Endothelial cell of umbilical vein (primary cell): ENCODE results near the gene RASA1. TPM values are rescaled to one million over a fixed set of nuclear protein-coding genes. Genes with fewer than 3 reads are reported as not detected.

Experiments
- BruUV-seq: library from RNA; stranded (reverse); fragments of 400-500 nt; replicated peaks from 2 replicates; lab custom pipeline; 2021; lab: Mats Ljungman, UMichigan
- CTCF ChIA-PET: fragments of 300-600, 350-600 bp; sonication (Branson Sonifier 250); formaldehyde crosslinking; loops from one replicate; lab custom pipeline; 2021; ENCODE audit warnings: antibody characterized with exemption, inconsistent platforms; lab: Charles Lee
- POLR2A ChIA-PET: fragments of 300-600, 350-600 bp; sonication (Branson Sonifier 250); formaldehyde crosslinking; loops from one replicate; lab custom pipeline; 2021; ENCODE audit warnings: antibody characterized with exemption, inconsistent platforms; lab: Charles Lee
- DNase-seq: peaks from one replicate; pipeline ENCODE4 v3.0.0-alpha.2; 2011; ENCODE audit warnings: low read depth, low spot score
- FAIRE-seq: peaks from 2 replicates; lab custom pipeline; 2011; peaks lifted over from hg19 to GRCh38; lab: Jason Lieb, UNC
- H2AFZ ChIP-seq: 2 replicates; pipeline ENCODE4 v1.6.0; 2012; ENCODE audit warnings: low read depth, low read length, control low read depth, inconsistent platforms
- H3K27ac ChIP-seq: 2 replicates; pipeline ENCODE4 v1.5.1; 2011; ENCODE audit warnings: low read depth, mild to moderate bottlenecking, control low read depth, low read length, moderate library complexity; ENCODE audit not compliant: insufficient read depth
- H3K27me3 ChIP-seq, 2 experiments: 2 replicates each; pipeline versions ENCODE4 v1.6.0 to v1.6.1; 2011; ENCODE audit warnings: low read length in 2 of 2, mixed read lengths in 1 of 2; ENCODE audit not compliant: control insufficient read depth in 2 of 2, insufficient read depth in 2 of 2
- H3K36me3 ChIP-seq, 2 experiments: 2 replicates in 1 of 2; 3 replicates in 1 of 2; pipeline ENCODE4 v1.5.1; 2011; ENCODE audit warnings: low read length in 2 of 2, mild to moderate bottlenecking in 1 of 2, moderate library complexity in 1 of 2; ENCODE audit not compliant: control insufficient read depth in 2 of 2, insufficient read depth in 2 of 2; ENCODE audit errors: extremely low read depth in 1 of 2
- H3K4me1 ChIP-seq: 3 replicates; pipeline ENCODE4 v1.5.1; 2011; ENCODE audit warnings: mild to moderate bottlenecking, low read length; ENCODE audit not compliant: control insufficient read depth, insufficient read depth; ENCODE audit errors: extremely low read depth
- H3K4me2 ChIP-seq: 2 replicates; pipeline ENCODE4 v1.6.1; 2011; ENCODE audit warnings: low read length, control low read depth, mixed read lengths; ENCODE audit not compliant: insufficient read depth
- H3K4me3 ChIP-seq, 3 experiments: fragments of 200-600 bp in 1 of 3; sonication (generic), shearing (Covaris generic) in 1 of 3; replicated peaks in 1 of 3; 2 replicates each; pipeline ENCODE4 v1.5.1; 2011 to 2016; ENCODE audit warnings: control low read depth in 3 of 3, low read length in 3 of 3, mild to moderate bottlenecking in 2 of 3, inconsistent platforms in 1 of 3, low read depth in 1 of 3, moderate library complexity in 1 of 3; ENCODE audit not compliant: insufficient read depth in 1 of 3
- H3K79me2 ChIP-seq: 2 replicates; pipeline ENCODE4 v1.6.0; 2012; ENCODE audit warnings: low read length, inconsistent platforms; ENCODE audit not compliant: control insufficient read depth, insufficient read depth
- H3K9ac ChIP-seq: replicated peaks from 2 replicates; pipeline ENCODE3; 2011; ENCODE audit warnings: low read length, control low read depth; ENCODE audit not compliant: insufficient read depth; ENCODE audit errors: extremely low read depth
- H3K9me1 ChIP-seq: replicated peaks from 3 replicates; pipeline ENCODE4 v1.6.0; 2011; ENCODE audit warnings: mild to moderate bottlenecking, low read length; ENCODE audit not compliant: control insufficient read depth, insufficient read depth; ENCODE audit errors: extremely low read depth
- H3K9me3 ChIP-seq: replicated peaks from 2 replicates; pipeline ENCODE4 v1.5.1; 2012; ENCODE audit warnings: low read length, inconsistent platforms; ENCODE audit not compliant: control insufficient read depth, insufficient read depth
- H4K20me1 ChIP-seq: replicated peaks from 2 replicates; pipeline ENCODE3; 2011; ENCODE audit warnings: mild to moderate bottlenecking, low read length; ENCODE audit not compliant: control insufficient read depth, insufficient read depth; ENCODE audit errors: extremely low read depth
- CTCF ChIP-seq, 2 donors: IDR thresholded peaks; 1 replicate in 1 of 2; 2 replicates in 1 of 2; pipeline ENCODE4 v1.5.1; 2011; ENCODE audit warnings: low read length in 2 of 2, mild to moderate bottlenecking in 2 of 2, moderate library complexity in 2 of 2, control low read depth in 1 of 2, inconsistent platforms in 1 of 2, low read depth in 1 of 2; ENCODE audit not compliant: insufficient read depth in 1 of 2; ENCODE audit errors: extremely low read depth in 1 of 2
- EZH2 ChIP-seq: IDR thresholded peaks from 2 replicates; pipeline ENCODE4 v1.6.1; 2012; ENCODE audit warnings: borderline replicate concordance, low read depth, mild to moderate bottlenecking, moderate library complexity, low read length, inconsistent platforms; ENCODE audit not compliant: severe bottlenecking
- FOS ChIP-seq: IDR thresholded peaks from 2 replicates; pipeline ENCODE4 v1.6.1; 2011; ENCODE audit warnings: mild to moderate bottlenecking, low read length, moderate library complexity, borderline replicate concordance; ENCODE audit not compliant: insufficient read depth
- GATA2 ChIP-seq: IDR thresholded peaks from 2 replicates; pipeline ENCODE4 v1.7.0; 2011; ENCODE audit warnings: low read depth, mild to moderate bottlenecking, moderate library complexity, mixed read lengths, low read length; ENCODE audit not compliant: insufficient read length, insufficient read depth
- JUN ChIP-seq: IDR thresholded peaks from 2 replicates; pipeline ENCODE4 v1.6.1; 2011; ENCODE audit warnings: borderline replicate concordance, low read depth; ENCODE audit not compliant: insufficient read length, insufficient read depth
- MYC ChIP-seq: IDR thresholded peaks from one replicate; pipeline ENCODE4 v1.6.1; 2011; ENCODE audit warnings: mild to moderate bottlenecking, low read depth, low read length
- POLR2A ChIP-seq: IDR thresholded peaks from 2 replicates; pipeline ENCODE4 v1.6.1; 2012; ENCODE audit warnings: low read depth, mild to moderate bottlenecking, control low read depth, low read length
- POLR2AphosphoS5 ChIP-seq: IDR thresholded peaks from 2 replicates; pipeline ENCODE4 v1.6.1; 2012; ENCODE audit warnings: low read depth, mild to moderate bottlenecking, control low read depth, low read length, moderate library complexity; ENCODE audit not compliant: insufficient read depth
- dilution Hi-C: fragments of 300-500 bp; cut with MboI; formaldehyde crosslinking; loops from one replicate; pipeline ENCODE4 v1.15.0; 2019; ENCODE audit warnings: low sequenced_read_pairs; ENCODE audit not compliant: extremely low pct_ligation_motif_present
- intact Hi-C: fragments of 100-400 bp; cut with micrococcal nuclease; formaldehyde crosslinking; loops from one replicate; pipeline ENCODE4 v1.10.0; 2022
- polyA plus RNA-seq, 4 experiments: library from polyadenylated mRNA; depleted of rRNA in 3 of 4; stranded (reverse) in 3 of 4; unstranded in 1 of 4; fragments of >200 nt; gene quantifications; 2 replicates each; pipeline versions ENCODE4 v1.2.1 to v1.2.3, GENCODE V29; 2011 to 2012; ENCODE audit warnings: missing spikeins in 1 of 4
- total RNA-seq: library from RNA; stranded (reverse); gene quantifications from 2 replicates; pipeline ENCODE4 v1.2.3, GENCODE V29; 2021
- TF ChIP-seq, protein P1 (sequence below): IDR thresholded peaks from 2 replicates; pipeline ENCODE4 v1.6.1; 2011; ENCODE audit not compliant: insufficient read depth, insufficient read length

The RASA1 gene
- total and polyA plus RNA-seq, 2 donors (not counting 3 experiments of a cell fraction or from before 2014, with no cell fraction given) = 23.1 to 42.0 TPM

DNA sequence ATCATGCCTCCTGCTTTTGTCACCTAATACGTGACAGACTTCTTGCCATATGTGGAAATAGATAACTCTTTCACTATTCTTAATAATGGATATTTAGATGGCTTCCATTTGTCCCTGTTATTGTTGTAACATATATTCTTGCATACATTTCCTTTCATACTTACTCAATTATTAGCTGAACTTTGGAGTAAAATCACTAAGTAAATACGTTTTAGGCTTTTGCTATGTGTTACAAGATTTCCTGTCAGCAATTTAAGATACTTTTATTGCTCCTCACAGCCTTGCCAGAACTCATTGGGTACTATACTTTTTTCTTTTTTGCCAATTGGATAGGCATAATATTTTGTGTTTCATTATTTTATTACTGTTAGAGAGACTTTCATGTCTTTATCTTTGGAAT lies 118.1 kb downstream of the RASA1 start:
- POLR2A ChIA-PET = no interaction called here
- no peaks in the 10 kb centered on the region for H3K9me3 ChIP-seq
- H3K9ac ChIP-seq = no peak overlapping the region
- H4K20me1 ChIP-seq = no peaks in the 10 kb centered on the region
- no peak overlapping the region for H2AFZ ChIP-seq
- H3K36me3 ChIP-seq = peaks cover 5 to 28% of the 10 kb centered on the region in 2 experiments
- TF ChIP-seq JUN (no peak), GATA2 (no peak), POLR2A (no peak), EZH2 (no peak), CTCF (IDR thresholded peaks at IDR 0.05; ENCODE audit: extremely low read depth in 1 of 2, insufficient read depth in 1 of 2, low read depth in 1 of 2, low read length in 2 of 2) (no peak), MYC (no peak), FOS (no peak), POLR2AphosphoS5 (no peak)
- TF ChIP-seq, protein P1, sequence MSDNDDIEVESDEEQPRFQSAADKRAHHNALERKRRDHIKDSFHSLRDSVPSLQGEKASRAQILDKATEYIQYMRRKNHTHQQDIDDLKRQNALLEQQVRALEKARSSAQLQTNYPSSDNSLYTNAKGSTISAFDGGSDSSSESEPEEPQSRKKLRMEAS = no peak
- FAIRE-seq (no peak), DNase-seq (no peak)
- no TSS peak for BruUV-seq
- dilution Hi-C loops = no loop called here
- H3K4me2 ChIP-seq = no peak overlapping the region
- H3K79me2 ChIP-seq = no peaks in the 10 kb centered on the region
- CTCF ChIA-PET = interaction anchor here (1.9 to 2.7 kb wide), 2 partner anchors 27 to 316 kb away, joined by 4 to 18 read pairs; partner anchors contain the start of gene CCNH
- intact Hi-C loops = no loop called here
- no peaks in the 10 kb centered on the region for H3K27me3 ChIP-seq
- H3K9me1 ChIP-seq = no peaks in the 10 kb centered on the region
- H3K4me3 ChIP-seq = no peak overlapping the region
- H3K4me1 ChIP-seq = no peaks in the 10 kb centered on the region
- no peak overlapping the region for H3K27ac ChIP-seq
